Upper lobe of right lung (tissue), 1 donor: ENCODE results near the gene ASTE1. TPM values are rescaled to one million over a fixed set of nuclear protein-coding genes. Genes with fewer than 3 reads are reported as not detected.

Experiments
- ATAC-seq: fragments of 200-7000 bp; cut with Tn5 transposase; one replicate; pipeline ENCODE4 v1.9.1; 2020; ENCODE audit warnings: mild to moderate bottlenecking, moderate library complexity
- DNase-seq: peaks from one replicate; pipeline ENCODE4 v3.0.0-alpha.2; 2020
- H3K27ac ChIP-seq: fragments of 200-600 bp; one replicate; pipeline ENCODE4 v1.8.0; 2022
- H3K27me3 ChIP-seq: fragments of 200-600 bp; one replicate; pipeline ENCODE4 v1.8.0; 2022; ENCODE audit warnings: mild to moderate bottlenecking
- H3K36me3 ChIP-seq: fragments of 200-600 bp; one replicate; pipeline ENCODE4 v1.8.0; 2022
- H3K4me1 ChIP-seq: fragments of 200-600 bp; one replicate; pipeline ENCODE4 v1.8.0; 2022
- H3K4me3 ChIP-seq: fragments of 200-600 bp; one replicate; pipeline ENCODE4 v1.8.0; 2022; ENCODE audit warnings: mild to moderate bottlenecking
- H3K9me3 ChIP-seq: fragments of 200-600 bp; one replicate; pipeline ENCODE4 v1.8.0; 2022
- CTCF ChIP-seq: fragments of 200-600 bp; IDR thresholded peaks from one replicate; pipeline ENCODE4 v1.8.0; 2022; ENCODE audit warnings: antibody characterized with exemption
- intact Hi-C: fragments of 100-400 bp; cut with DNase I; formaldehyde crosslinking; loops from one replicate; pipeline ENCODE4 v1.11.0; 2022
- long read RNA-seq: library from polyadenylated mRNA; unstranded; transcript quantifications from one replicate; pipeline ENCODE4 v2.0.0, GENCODE V29; 2021
- total RNA-seq: library from RNA; stranded (reverse); fragmentation: NEBNext Ultra II Directional; extraction: Animal tissue kit (Norgen Biotek cat#: 25700); gene quantifications from one replicate; pipeline ENCODE4 v1.2.1, GENCODE V29; 2021
- donor health status: DM: no; HTN: yes; CAD: no; lungs with severe emphysema.

ASTE1 gene
- 8.8 TPM for total RNA-seq
- long read RNA-seq, transcript ASTE1-201 (6 exons, 2,664 nt) = major isoform, 7 of 22 reads
- long read RNA-seq, partial matches to known transcripts = 4 of 22 reads
- long read RNA-seq, other reads (novel, unspliced or antisense) = 11 of 22 reads

- peaks cover 10% of the 10 kb centered on the region for H3K36me3 ChIP-seq
- H3K27ac ChIP-seq = peak within 1 kb of the TSS; percentile 95
- H3K27me3 ChIP-seq = no peaks in the 10 kb centered on the region
- ATAC-seq = peak; percentile 99
- TF ChIP-seq CTCF = no peak
- H3K4me1 ChIP-seq = peaks cover 32% of the 10 kb centered on the region
- DNase-seq = peak; percentile 96
- H3K9me3 ChIP-seq = no peaks in the 10 kb centered on the region
- intact Hi-C loops = no loop called here
- H3K4me3 ChIP-seq = peak within 1 kb of the TSS; percentile 76
These were observed at the start of gene ASTE1, which contains the start of gene NEK11 for GRCh38 chr3:131026321-131027151. Gene ASTE1, minus strand, starts transcription at chr3:131026825. Its CDS starts 1,519 bp downstream, at chr3:131025306. Gene NEK11, plus strand, starts transcription at chr3:131026877. Its CDS starts 2,832 bp downstream, at chr3:131029709.

GRCh38 chr3:131075632-131076328 is 49.2 kb upstream of the ASTE1 start:
- Histone ChIP-seq H3K27me3 (no peaks in the 10 kb centered on the region), H3K27ac (no peak overlapping the region), H3K9me3 (no peaks in the 10 kb centered on the region), H3K36me3 (no peaks in the 10 kb centered on the region), H3K4me3 (no peak overlapping the region), H3K4me1 (no peaks in the 10 kb centered on the region)
- ATAC-seq (no peak), DNase-seq (no peak)
- no peak for TF ChIP-seq CTCF
- intact Hi-C loops = no loop called here

GRCh38 chr3:131072845-131073244 is 46.2 kb upstream of the ASTE1 start:
- ATAC-seq (no peak), DNase-seq (no peak)
- TF ChIP-seq CTCF = no peak
- Histone ChIP-seq H3K27me3 (no peaks in the 10 kb centered on the region), H3K4me1 (no peaks in the 10 kb centered on the region), H3K27ac (no peak overlapping the region), H3K9me3 (no peaks in the 10 kb centered on the region), H3K36me3 (no peaks in the 10 kb centered on the region), H3K4me3 (no peak overlapping the region)
- intact Hi-C loops = no loop called here

DNA sequence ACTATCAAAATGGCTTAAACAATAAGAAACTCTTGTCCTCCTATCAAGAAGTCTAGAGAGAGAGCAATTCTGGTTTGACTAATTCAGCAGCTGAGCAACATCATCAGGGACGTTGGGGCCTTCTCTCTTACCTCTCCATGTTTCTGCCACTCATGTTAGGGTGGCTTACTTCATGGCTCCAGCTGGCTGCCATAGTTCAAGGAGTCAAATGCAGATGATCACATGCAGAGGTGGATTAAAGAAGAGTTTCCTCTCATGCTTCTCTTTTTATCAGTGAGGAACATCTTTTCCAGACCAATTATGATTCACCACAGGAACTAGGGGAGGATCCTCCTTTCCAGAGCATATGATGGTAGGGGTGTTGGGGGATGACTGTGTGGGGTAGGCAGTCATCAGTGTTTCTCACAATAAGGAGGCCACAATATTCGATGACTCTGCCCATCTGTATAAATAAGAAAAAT is 45.5 kb upstream of the ASTE1 start:
- intact Hi-C loops = no loop called here
- ATAC-seq = no peak
- H3K4me1 ChIP-seq = no peaks in the 10 kb centered on the region
- no peaks in the 10 kb centered on the region for H3K27me3 ChIP-seq
- TF ChIP-seq CTCF = no peak
- H3K9me3 ChIP-seq = no peaks in the 10 kb centered on the region
- H3K27ac ChIP-seq = no peak overlapping the region
- H3K36me3 ChIP-seq = no peaks in the 10 kb centered on the region
- DNase-seq = no peak
- H3K4me3 ChIP-seq = no peak overlapping the region

DNA sequence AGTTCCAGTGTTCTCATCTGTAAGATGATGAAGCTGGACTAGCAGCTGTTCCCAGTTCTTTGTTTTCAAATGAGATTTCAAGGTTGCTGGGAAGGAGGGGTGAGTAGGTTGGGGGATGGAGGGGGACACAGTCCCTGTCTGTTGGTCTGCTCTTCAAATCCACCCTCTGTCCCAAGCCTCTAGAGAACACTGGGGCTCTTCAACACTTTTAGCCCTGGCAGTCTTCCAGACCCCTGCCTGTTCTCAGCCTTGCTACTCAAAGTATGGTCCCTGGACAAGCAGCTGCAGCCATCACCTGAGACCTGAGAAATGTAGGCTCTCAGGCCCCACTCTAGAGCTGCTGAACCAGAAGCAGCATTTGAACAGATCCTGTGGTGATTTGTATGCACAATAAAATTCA is 41.4 kb upstream of the ASTE1 start:
- H3K4me3 ChIP-seq = no peak overlapping the region
- ATAC-seq (no peak), DNase-seq (no peak)
- intact Hi-C loops = no loop called here
- TF ChIP-seq CTCF = no peak
- H3K36me3 ChIP-seq = no peaks in the 10 kb centered on the region
- H3K27me3 ChIP-seq = no peaks in the 10 kb centered on the region
- H3K27ac ChIP-seq = no peak overlapping the region
- no peaks in the 10 kb centered on the region for H3K9me3 ChIP-seq
- H3K4me1 ChIP-seq = no peaks in the 10 kb centered on the region
